HepG2 (cell line): ENCODE measurements around the gene BLOC1S4. TPM values are rescaled to one million over a fixed set of nuclear protein-coding genes. Genes with fewer than 3 reads are reported as not detected.

Experiments
- ATF5 ChIP-seq: sonication (generic); formaldehyde crosslinking; IDR thresholded peaks from 2 replicates; pipeline ENCODE4 v1.4.0; 2020; ENCODE audit warnings: mild to moderate bottlenecking, low read depth, missing genetic modification reagents
- FOXC1 ChIP-seq: sonication (generic); formaldehyde crosslinking; IDR thresholded peaks from 2 replicates; pipeline ENCODE4 v1.8.0; 2022; ENCODE audit warnings: mild to moderate bottlenecking, missing genetic modification reagents, borderline replicate concordance
- MAFK ChIP-seq, 2 experiments: IDR thresholded peaks in 1 of 2; conservative IDR thresholded peaks in 1 of 2; 2 replicates each; pipeline ENCODE4 v1.6.1; 2011; ENCODE audit warnings: improper control_type of control experiment in 2 of 2, low read length in 2 of 2
- MBNL3 ChIP-seq: fragments of 250-450 bp; sonication (Bioruptor Pico); conservative IDR thresholded peaks from 2 replicates; pipeline ENCODE4 v1.8.0; 2022; ENCODE audit warnings: mild to moderate bottlenecking, inconsistent platforms
- NFE2L1 ChIP-seq: sonication (generic); formaldehyde crosslinking; IDR thresholded peaks from 2 replicates; pipeline ENCODE4 v1.4.0; 2020; ENCODE audit warnings: missing genetic modification reagents, mild to moderate bottlenecking, borderline replicate concordance
- NR3C1 ChIP-seq: sonication (generic); formaldehyde crosslinking; IDR thresholded peaks from 2 replicates; pipeline ENCODE4 v1.4.0; 2020; ENCODE audit warnings: missing genetic modification reagents
- SATB2 ChIP-seq: sonication (generic); formaldehyde crosslinking; IDR thresholded peaks from 2 replicates; pipeline ENCODE4 v1.5.0; 2020; ENCODE audit warnings: missing genetic modification reagents
- TGIF2 ChIP-seq: IDR thresholded peaks from 2 replicates; pipeline ENCODE4 v1.6.1; 2016; ENCODE audit warnings: control low read depth, missing compliant biosample characterization
- THRA ChIP-seq: sonication (generic); formaldehyde crosslinking; IDR thresholded peaks from 2 replicates; pipeline ENCODE4 v1.4.0; 2020; ENCODE audit warnings: missing genetic modification reagents, borderline replicate concordance
- TIGD3 ChIP-seq: sonication (generic); formaldehyde crosslinking; IDR thresholded peaks from 2 replicates; pipeline ENCODE4 v1.5.1; 2020; ENCODE audit warnings: mild to moderate bottlenecking, missing genetic modification reagents, borderline replicate concordance
- ZNF616 ChIP-seq: sonication (generic); formaldehyde crosslinking; IDR thresholded peaks from 2 replicates; pipeline ENCODE4 v1.5.0; 2020; ENCODE audit warnings: low read depth, mild to moderate bottlenecking, missing genetic modification reagents
- ZNF878 ChIP-seq: sonication (generic); formaldehyde crosslinking; IDR thresholded peaks from 2 replicates; pipeline ENCODE4 v1.8.1; 2023; ENCODE audit warnings: mild to moderate bottlenecking, missing genetic modification reagents, moderate library complexity
- ZSCAN21 ChIP-seq: sonication (generic); formaldehyde crosslinking; IDR thresholded peaks from 2 replicates; pipeline ENCODE4 v1.8.0; 2022; ENCODE audit warnings: mild to moderate bottlenecking, missing genetic modification reagents, moderate library complexity, borderline replicate concordance
- ZSCAN9 ChIP-seq: IDR thresholded peaks from 2 replicates; pipeline ENCODE4 v1.6.1; 2016; ENCODE audit warnings: borderline replicate concordance
- polyA plus RNA-seq, 8 experiments: library from polyadenylated mRNA; depleted of rRNA in 3 of 8; stranded (reverse) in 7 of 8; unstranded in 1 of 8; fragments of >200 nt; fragmentation: Illumina TruSeq in 4 of 8; extraction: Trizol in 4 of 8; gene quantifications; 2 replicates each; pipeline versions ENCODE4 v1.2.1 to v1.2.3, GENCODE V29; 2011 to 2016; ENCODE audit warnings: low read depth in 4 of 8, missing spikeins in 1 of 8, mixed read lengths in 1 of 8; ENCODE audit not compliant: insufficient read depth in 1 of 8
- total RNA-seq, 5 experiments: library from RNA; depleted of rRNA; stranded (reverse); fragments of >200 nt; fragmentation: Illumina TruSeq; extraction: Trizol; gene quantifications; 2 replicates each; pipeline ENCODE4 v1.2.3, GENCODE V29; 2016; ENCODE audit warnings: low read depth in 1 of 5

The BLOC1S4 gene
- total and polyA plus RNA-seq, 2 of the 13 experiments (the other 11 are each of a cell fraction or from before 2014, with no cell fraction given), result 15.5 to 20.9 TPM

- TF ChIP-seq THRA (CRISPR knock-in tag) (no peak), MBNL3 (CRISPR knock-in tag) (no peak), NFE2L1 (CRISPR knock-in tag) (no peak), ZSCAN21 (CRISPR knock-in tag) (no peak), ZSCAN9 (CRISPR knock-in tag) (peak; percentile 58; the same call in 1 of the 2 replicates), MAFK (conservative IDR thresholded peaks at IDR 0.05 in 1 of 2, IDR thresholded peaks at IDR 0.05 in 1 of 2; ENCODE audit: low read length in 2 of 2) (no peak), FOXC1 (peak; percentile 51; the same call in 1 of the 2 replicates), TGIF2 (CRISPR knock-in tag) (0 out of 2 replicates have a peak, but pooled peaks have one; percentile 36), NR3C1 (CRISPR knock-in tag) (no peak), SATB2 (no peak), TIGD3 (CRISPR knock-in tag) (no peak), ZNF616 (CRISPR knock-in tag) (no peak), ATF5 (no peak), ZNF878 (CRISPR knock-in tag) (no peak)
Measured at GRCh38 chr4:6674500-6675149, 41.3 kb upstream of the BLOC1S4 start (continued).
